ENCODE results near the gene PRKD2.

DNA sequence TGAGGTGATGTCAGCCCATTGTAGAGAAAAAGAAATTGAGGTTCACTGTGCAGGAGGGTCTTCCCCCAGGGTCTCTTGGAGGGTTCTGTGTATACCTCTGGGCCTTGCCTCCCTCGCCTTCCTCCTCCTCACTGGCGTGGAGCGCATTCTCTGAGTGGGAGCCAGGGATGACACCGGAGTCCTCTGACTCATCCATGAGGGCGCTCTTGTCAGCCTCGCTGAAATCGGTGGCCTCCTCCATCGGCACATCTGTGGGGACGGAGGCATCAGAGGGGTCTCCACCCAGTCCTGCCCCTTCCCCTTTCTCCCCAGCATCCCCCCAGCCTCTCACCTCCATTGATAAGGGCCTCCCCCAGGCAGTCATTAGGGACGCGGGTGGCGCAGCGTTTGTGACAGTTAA is 16.2 kb downstream of the PRKD2 start:
- TF ChIP-seq, protein P1, sequence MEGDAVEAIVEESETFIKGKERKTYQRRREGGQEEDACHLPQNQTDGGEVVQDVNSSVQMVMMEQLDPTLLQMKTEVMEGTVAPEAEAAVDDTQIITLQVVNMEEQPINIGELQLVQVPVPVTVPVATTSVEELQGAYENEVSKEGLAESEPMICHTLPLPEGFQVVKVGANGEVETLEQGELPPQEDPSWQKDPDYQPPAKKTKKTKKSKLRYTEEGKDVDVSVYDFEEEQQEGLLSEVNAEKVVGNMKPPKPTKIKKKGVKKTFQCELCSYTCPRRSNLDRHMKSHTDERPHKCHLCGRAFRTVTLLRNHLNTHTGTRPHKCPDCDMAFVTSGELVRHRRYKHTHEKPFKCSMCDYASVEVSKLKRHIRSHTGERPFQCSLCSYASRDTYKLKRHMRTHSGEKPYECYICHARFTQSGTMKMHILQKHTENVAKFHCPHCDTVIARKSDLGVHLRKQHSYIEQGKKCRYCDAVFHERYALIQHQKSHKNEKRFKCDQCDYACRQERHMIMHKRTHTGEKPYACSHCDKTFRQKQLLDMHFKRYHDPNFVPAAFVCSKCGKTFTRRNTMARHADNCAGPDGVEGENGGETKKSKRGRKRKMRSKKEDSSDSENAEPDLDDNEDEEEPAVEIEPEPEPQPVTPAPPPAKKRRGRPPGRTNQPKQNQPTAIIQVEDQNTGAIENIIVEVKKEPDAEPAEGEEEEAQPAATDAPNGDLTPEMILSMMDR (IDR thresholded peaks at IDR 0.05; ENCODE audit: poor library complexity): no peak
- no peak for TF ChIP-seq EZH2phosphoT487 (IDR thresholded peaks at IDR 0.05; ENCODE audit: low read depth, severe bottlenecking, unreplicated experiment)
